Sigmoid colon (tissue), 7 donors: ENCODE data around the gene SGTA. TPM values are rescaled to one million over a fixed set of nuclear protein-coding genes. Genes with fewer than 3 reads are reported as not detected.

ENCODE experiments used
- DNase-seq: peaks from one replicate; pipeline ENCODE4 v3.0.0-alpha.2; 2019
- H3K27ac ChIP-seq, 4 donors: fragments of 200-600 bp; sonication (generic); one replicate each; pipeline ENCODE4 v1.5.1; 2016 to 2019; ENCODE audit warnings: mild to moderate bottlenecking in 1 of 4
- H3K27me3 ChIP-seq, 3 donors: fragments of 200-600 bp; sonication (generic); one replicate each; pipeline ENCODE4 v1.5.1; 2019; ENCODE audit warnings: mild to moderate bottlenecking in 1 of 3
- H3K36me3 ChIP-seq, 4 donors: fragments of 200-600 bp; sonication (generic); one replicate each; pipeline ENCODE4 v1.5.1; 2016 to 2019
- H3K4me1 ChIP-seq, 4 donors: fragments of 200-600 bp; sonication (generic); one replicate each; pipeline ENCODE4 v1.5.1; 2017 to 2019
- H3K4me3 ChIP-seq, 4 donors: fragments of 200-600 bp; sonication (generic); one replicate each; pipeline ENCODE4 v1.5.1; 2017 to 2019; ENCODE audit warnings: mild to moderate bottlenecking in 2 of 4, moderate library complexity in 1 of 4
- H3K9me3 ChIP-seq, 4 donors: fragments of 200-600 bp in 3 of 4; sonication (generic) in 3 of 4; one replicate each; pipeline versions ENCODE4 v1.5.1 to v1.6.1; 2013 to 2019
- CTCF ChIP-seq, 4 experiments: fragments of 450-650 bp in 3 of 4; fragments of 200-600 bp in 1 of 4; IDR thresholded peaks; one replicate each; pipeline ENCODE4 v1.5.1; 2016 to 2019; ENCODE audit warnings: antibody characterized with exemption in 4 of 4, mild to moderate bottlenecking in 3 of 4, moderate library complexity in 2 of 4
- EP300 ChIP-seq, 4 donors: sonication (generic); formaldehyde crosslinking; IDR thresholded peaks; one replicate each; pipeline ENCODE4 v1.6.1; 2017; ENCODE audit warnings: antibody characterized with exemption in 4 of 4
- POLR2A ChIP-seq, 2 donors: fragments of 450-650 bp; IDR thresholded peaks; one replicate each; pipeline ENCODE4 v1.6.1; 2016; ENCODE audit warnings: antibody characterized with exemption in 2 of 2, mild to moderate bottlenecking in 2 of 2, moderate library complexity in 2 of 2
- POLR2AphosphoS5 ChIP-seq, 4 donors: sonication (generic); formaldehyde crosslinking; IDR thresholded peaks; one replicate each; pipeline ENCODE4 v1.6.1; 2017; ENCODE audit warnings: antibody characterized with exemption in 4 of 4
- WGBS, 2 donors: extraction: QIAGEN DNeasy Blood & Tissue Kit; methylation state at CpG; one replicate each; pipeline ENCODE4 v1.1.7; 2013; 5-methylcytosine and 5-hydroxymethylcytosine counted together
- intact Hi-C: fragments of 100-400 bp; cut with DNase I; formaldehyde crosslinking; loops from one replicate; pipeline ENCODE4 v1.15.1; 2023
- polyA plus RNA-seq, 3 donors: library from polyadenylated mRNA; stranded (reverse); fragments of 200-250 nt; gene quantifications; one replicate each; pipeline ENCODE4 v1.2.3, GENCODE V29; 2013
- total RNA-seq, 4 donors: library from RNA; depleted of rRNA; stranded (reverse); fragments of >200 nt; gene quantifications; one replicate each; pipeline ENCODE4 v1.1.0, GENCODE V29; 2016
- donor health status: healthy with polysubstance abuse.
- donor health status: Bipolar disorder and iron deficiency.
- donor health status: healthy.

The SGTA gene
- total and polyA plus RNA-seq, 7 donors, result 42.5 to 80.7 (median 48.1) TPM

- Histone ChIP-seq H3K4me1 (peaks cover 0 to 38% (median 36%) of the 10 kb centered on the region in 4 donors), H3K27me3 (no peaks in the 10 kb centered on the region), H3K36me3 (peaks cover 30 to 61% (median 47%) of the 10 kb centered on the region in 4 donors), H3K27ac (no peak overlapping the region), H3K4me3 (no peak overlapping the region), H3K9me3 (no peaks in the 10 kb centered on the region)
- TF ChIP-seq POLR2AphosphoS5 (IDR thresholded peaks at IDR 0.05) (no peak), POLR2A (IDR thresholded peaks at IDR 0.05) (no peak), EP300 (IDR thresholded peaks at IDR 0.05) (no peak), CTCF (IDR thresholded peaks at IDR 0.05) (no peak)
- intact Hi-C loops, result no loop called here
- 96% methylated on average over 19 of the region's 19 CpGs for WGBS, 2 donors
- DNase-seq, result no peak
Measured at GRCh38 chr19:2767688-2768087, 15.4 kb downstream of the SGTA start.

GRCh38 chr19:2766594-2767372 is 16.3 kb downstream of the SGTA start:
- Histone ChIP-seq H3K9me3 (no peaks in the 10 kb centered on the region), H3K4me3 (no peak overlapping the region), H3K4me1 (peaks cover 0 to 30% (median 27%) of the 10 kb centered on the region in 4 donors), H3K27ac (no peak overlapping the region), H3K27me3 (no peaks in the 10 kb centered on the region), H3K36me3 (peaks cover 36 to 70% (median 53%) of the 10 kb centered on the region in 4 donors)
- TF ChIP-seq EP300 (IDR thresholded peaks at IDR 0.05) (no peak), POLR2A (IDR thresholded peaks at IDR 0.05) (no peak), CTCF (IDR thresholded peaks at IDR 0.05) (no peak)
- no peak for DNase-seq
- 95 to 96% methylated on average over 35 of the region's 35 CpGs for WGBS, 2 donors
- intact Hi-C loops, result no loop called here

- no peak overlapping the region for H3K27ac ChIP-seq
- no peak for DNase-seq
- 94 to 95% methylated on average over 15 of the region's 15 CpGs for WGBS, 2 donors
- no peaks in the 10 kb centered on the region for H3K9me3 ChIP-seq
- H3K27me3 ChIP-seq, result no peaks in the 10 kb centered on the region
- TF ChIP-seq POLR2A (IDR thresholded peaks at IDR 0.05), result no peak
- TF ChIP-seq EP300 (IDR thresholded peaks at IDR 0.05), result no peak
- no peak for TF ChIP-seq CTCF (IDR thresholded peaks at IDR 0.05)
- TF ChIP-seq POLR2AphosphoS5 (IDR thresholded peaks at IDR 0.05), result no peak
- peaks cover 45 to 84% (median 60%) of the 10 kb centered on the region in 4 donors for H3K36me3 ChIP-seq
- no peak overlapping the region for H3K4me3 ChIP-seq
- H3K4me1 ChIP-seq, result peaks cover 0 to 15% (median 13%) of the 10 kb centered on the region in 4 donors
- intact Hi-C loops, result no loop called here
Measured at GRCh38 chr19:2765376-2765775, 17.7 kb downstream of the SGTA start.

- Histone ChIP-seq H3K4me1 (peaks cover 0 to 11% (median 8%) of the 10 kb centered on the region in 4 donors), H3K27ac (no peak overlapping the region), H3K9me3 (no peaks in the 10 kb centered on the region), H3K27me3 (no peaks in the 10 kb centered on the region), H3K4me3 (no peak overlapping the region), H3K36me3 (peaks cover 45 to 87% (median 61%) of the 10 kb centered on the region in 4 donors)
- TF ChIP-seq EP300 (IDR thresholded peaks at IDR 0.05) (no peak), POLR2AphosphoS5 (IDR thresholded peaks at IDR 0.05) (no peak), CTCF (IDR thresholded peaks at IDR 0.05) (no peak), POLR2A (IDR thresholded peaks at IDR 0.05) (no peak)
- no peak for DNase-seq
- 96 to 97% methylated on average over 21 of the region's 21 CpGs for WGBS, 2 donors
- intact Hi-C loops, result no loop called here
Measured at GRCh38 chr19:2764945-2765344, 18.1 kb downstream of the SGTA start.
